ENCODE results near the gene PLCB2. TPM values are rescaled to one million over a fixed set of nuclear protein-coding genes. Genes with fewer than 3 reads are reported as not detected.

The PLCB2 gene
- total and polyA plus RNA-seq, 2 donors (not counting 3 experiments of a cell fraction or from before 2014, with no cell fraction given), result 1.5 to 1.6 TPM

- Histone ChIP-seq H3K27me3 (ENCODE audit: control insufficient read depth in 2 of 2, insufficient read depth in 2 of 2, low read length in 2 of 2) (peaks cover 4 to 5% of the 10 kb centered on the region in 2 experiments), H3K36me3 (ENCODE audit: control insufficient read depth in 2 of 2, extremely low read depth in 1 of 2, insufficient read depth in 2 of 2, low read length in 2 of 2) (no peaks in the 10 kb centered on the region), H3K27ac (ENCODE audit: insufficient read depth, low read depth, low read length) (no peak overlapping the region), H3K79me2 (ENCODE audit: control insufficient read depth, insufficient read depth, low read length) (no peaks in the 10 kb centered on the region), H3K4me3 (replicated peaks in 1 of 3; ENCODE audit: insufficient read depth in 1 of 3, low read depth in 1 of 3, low read length in 3 of 3) (no peak overlapping the region), H4K20me1 (replicated peaks; ENCODE audit: control insufficient read depth, extremely low read depth, insufficient read depth, low read length) (no peaks in the 10 kb centered on the region), H2AFZ (ENCODE audit: low read depth, low read length) (no peak overlapping the region), H3K4me1 (ENCODE audit: control insufficient read depth, extremely low read depth, insufficient read depth, low read length) (no peaks in the 10 kb centered on the region), H3K4me2 (ENCODE audit: insufficient read depth, low read length) (no peak overlapping the region), H3K9me3 (replicated peaks; ENCODE audit: control insufficient read depth, insufficient read depth, low read length) (no peaks in the 10 kb centered on the region), H3K9ac (replicated peaks; ENCODE audit: extremely low read depth, insufficient read depth, low read length) (no peak overlapping the region), H3K9me1 (replicated peaks; ENCODE audit: control insufficient read depth, extremely low read depth, insufficient read depth, low read length) (no peaks in the 10 kb centered on the region)
- POLR2A ChIA-PET, result no interaction called here
- intact Hi-C loops (cut with micrococcal nuclease), result no loop called here
- BruUV-seq (replicated peaks), result no TSS peak
- CTCF ChIA-PET, result interaction anchor here (1.1 to 12.8 kb wide), 9 partner anchors 13 to 90 kb away, joined by 4 to 403 read pairs (median 12); partner anchors contain the start of genes ANKRD63 and INAFM2
- FAIRE-seq (no peak), DNase-seq (ENCODE audit: low read depth, low spot score) (no peak)
- TF ChIP-seq JUN (IDR thresholded peaks at IDR 0.05; ENCODE audit: borderline replicate concordance, insufficient read depth, insufficient read length, low read depth), result no peak
- TF ChIP-seq FOS (IDR thresholded peaks at IDR 0.05; ENCODE audit: borderline replicate concordance, insufficient read depth, low read length), result no peak
- no peak for TF ChIP-seq GATA2 (IDR thresholded peaks at IDR 0.05; ENCODE audit: insufficient read depth, insufficient read length, low read depth, low read length)
- no peak for TF ChIP-seq POLR2AphosphoS5 (IDR thresholded peaks at IDR 0.05; ENCODE audit: insufficient read depth, low read depth, low read length)
- no peak for TF ChIP-seq EZH2 (IDR thresholded peaks at IDR 0.05; ENCODE audit: borderline replicate concordance, low read depth, low read length, severe bottlenecking)
- no peak for TF ChIP-seq MYC (IDR thresholded peaks at IDR 0.05; ENCODE audit: low read depth, low read length)
- TF ChIP-seq CTCF (IDR thresholded peaks at IDR 0.05; ENCODE audit: extremely low read depth in 1 of 2, insufficient read depth in 1 of 2, low read depth in 1 of 2, low read length in 2 of 2), result no peak
- no peak for TF ChIP-seq MAX (IDR thresholded peaks at IDR 0.05; ENCODE audit: insufficient read depth, insufficient read length)
- TF ChIP-seq POLR2A (IDR thresholded peaks at IDR 0.05; ENCODE audit: low read depth, low read length), result no peak
- dilution Hi-C loops (cut with MboI; ENCODE audit: extremely low pct_ligation_motif_present, low sequenced_read_pairs), result no loop called here
These were observed 827 bp downstream of the PLCB2 start for GRCh38 chr15:40306908-40307307.

Data from endothelial cell of umbilical vein (primary cell).